Measurements from ENCODE around the gene GFRA1.

Gene GFRA1, protein sequence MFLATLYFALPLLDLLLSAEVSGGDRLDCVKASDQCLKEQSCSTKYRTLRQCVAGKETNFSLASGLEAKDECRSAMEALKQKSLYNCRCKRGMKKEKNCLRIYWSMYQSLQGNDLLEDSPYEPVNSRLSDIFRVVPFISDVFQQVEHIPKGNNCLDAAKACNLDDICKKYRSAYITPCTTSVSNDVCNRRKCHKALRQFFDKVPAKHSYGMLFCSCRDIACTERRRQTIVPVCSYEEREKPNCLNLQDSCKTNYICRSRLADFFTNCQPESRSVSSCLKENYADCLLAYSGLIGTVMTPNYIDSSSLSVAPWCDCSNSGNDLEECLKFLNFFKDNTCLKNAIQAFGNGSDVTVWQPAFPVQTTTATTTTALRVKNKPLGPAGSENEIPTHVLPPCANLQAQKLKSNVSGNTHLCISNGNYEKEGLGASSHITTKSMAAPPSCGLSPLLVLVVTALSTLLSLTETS

DNA sequence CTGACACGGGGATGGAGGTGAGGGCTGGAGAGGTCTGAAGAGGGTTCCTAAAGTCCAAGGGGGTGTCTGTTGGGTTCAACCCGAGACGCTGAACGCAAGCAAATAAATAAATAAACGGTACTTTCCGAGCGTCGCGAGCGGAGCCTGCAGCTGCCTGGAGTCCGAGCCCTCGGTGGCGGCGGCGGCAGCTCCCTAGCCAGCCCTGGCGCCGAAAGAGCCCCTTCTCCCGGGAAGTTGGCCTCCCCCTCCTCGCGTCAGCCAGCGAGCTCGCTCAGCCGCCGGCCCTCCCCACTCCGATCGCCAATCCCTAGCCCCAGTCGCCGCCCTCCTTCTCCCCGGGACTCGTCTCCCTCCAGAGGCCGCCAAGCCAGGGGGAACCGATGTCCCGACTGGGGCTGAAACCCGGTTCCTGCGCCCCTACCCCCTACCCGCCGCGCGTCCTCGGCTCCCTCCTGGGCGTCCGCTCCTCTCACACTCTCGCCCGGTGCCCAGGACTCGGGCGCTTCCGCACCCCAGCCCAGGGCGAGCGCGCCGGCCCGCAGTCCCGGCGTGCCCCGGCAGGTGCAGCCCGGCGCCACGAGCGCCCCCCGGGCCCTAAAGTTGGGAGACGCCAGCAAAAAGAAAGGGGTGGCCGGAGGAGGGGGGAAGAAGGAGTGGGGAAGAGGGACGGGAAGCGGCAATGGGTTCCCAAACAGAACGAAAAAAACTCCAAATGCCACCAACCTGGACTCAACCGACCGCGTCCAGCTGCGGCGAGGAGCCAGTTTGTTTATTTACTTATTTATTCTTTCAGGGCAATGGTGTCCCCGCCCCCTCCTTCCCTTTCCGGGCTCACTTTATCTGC is at the start of gene GFRA1:
Gene GFRA1 (minus strand): TSS at position 767 of the 844 bp plus-strand sequence. CDS start 1,177 bp downstream, outside the sequence.
- no peak for DNase-seq (ENCODE audit: low spot score)

DNA sequence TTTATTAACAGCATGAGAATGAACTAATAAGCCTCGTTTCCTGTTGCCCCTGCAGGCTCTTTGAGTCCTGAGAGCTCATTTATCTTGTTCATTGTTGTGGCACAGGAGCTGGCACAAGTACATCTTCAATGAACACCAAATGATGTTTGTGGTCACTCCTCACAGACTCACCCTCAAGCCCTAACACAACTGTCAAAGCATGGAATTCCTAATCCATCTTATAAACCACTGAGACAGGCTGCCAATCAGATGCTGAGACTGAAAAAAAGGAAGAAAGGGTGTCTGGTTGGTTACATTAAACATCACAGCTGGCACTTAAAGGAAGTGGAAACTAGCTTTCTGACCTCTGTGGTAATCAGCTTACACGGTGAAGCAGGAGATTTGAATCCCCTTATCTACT is 43.5 kb upstream of the GFRA1 start:
- no peak for DNase-seq (ENCODE audit: low spot score)

DNA sequence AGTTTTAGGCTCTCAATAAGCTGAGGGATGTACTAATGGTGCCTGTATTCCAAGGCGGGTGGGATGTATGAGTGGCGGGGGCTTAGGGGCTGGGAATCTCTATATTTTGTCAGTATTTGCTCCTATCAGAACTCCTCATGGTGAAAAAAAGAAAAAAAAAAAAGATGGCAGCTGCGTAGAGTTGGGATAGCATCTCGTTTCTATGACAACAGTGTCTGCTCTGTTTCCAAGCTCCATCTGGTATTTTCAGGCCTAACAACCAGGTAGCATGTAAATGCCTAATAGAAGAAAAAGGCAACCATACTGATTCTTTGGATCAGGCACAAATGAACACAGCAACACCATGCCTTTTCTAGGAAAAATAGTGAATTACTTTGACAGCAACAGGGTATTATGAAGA is 39.5 kb upstream of the GFRA1 start:
- no peak for DNase-seq (ENCODE audit: low spot score)

DNA sequence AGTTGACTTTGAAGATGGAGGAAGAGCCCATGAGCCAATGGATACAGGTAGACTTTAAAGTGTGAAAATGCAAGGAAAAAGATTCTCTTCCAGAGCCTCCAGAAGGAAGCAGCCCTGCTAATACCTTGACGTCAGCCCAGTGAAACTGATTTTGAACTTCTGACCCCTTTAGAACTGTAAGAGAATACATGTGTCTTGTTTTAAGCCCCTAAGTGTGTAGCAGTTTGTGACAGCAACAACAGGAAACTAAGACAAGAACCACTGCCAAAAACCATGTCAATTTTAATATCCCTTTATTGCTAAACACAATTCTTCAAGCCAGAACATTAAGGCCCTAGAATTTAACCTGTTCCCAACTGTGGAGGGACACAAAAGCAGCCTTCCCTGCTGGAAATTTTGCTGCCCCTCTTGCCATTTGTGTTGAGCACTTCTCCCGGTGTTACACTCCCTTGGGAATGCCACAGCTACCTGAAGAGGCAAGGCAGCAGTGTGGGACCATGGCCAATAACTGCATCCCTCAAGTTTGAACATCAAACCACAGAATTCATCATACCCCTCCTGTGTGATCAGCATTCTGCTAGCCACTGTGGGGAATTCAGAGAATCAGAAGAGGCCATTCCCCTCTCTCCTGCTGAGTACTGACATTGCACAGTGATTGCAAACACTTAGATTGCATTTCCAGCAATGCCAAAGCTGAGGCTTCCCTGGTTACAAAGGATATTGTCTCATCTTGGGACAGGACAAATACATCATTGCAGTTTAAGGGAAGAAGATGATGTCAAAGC is 38.9 kb upstream of the GFRA1 start:
- DNase-seq (ENCODE audit: low spot score) = no peak

DNA sequence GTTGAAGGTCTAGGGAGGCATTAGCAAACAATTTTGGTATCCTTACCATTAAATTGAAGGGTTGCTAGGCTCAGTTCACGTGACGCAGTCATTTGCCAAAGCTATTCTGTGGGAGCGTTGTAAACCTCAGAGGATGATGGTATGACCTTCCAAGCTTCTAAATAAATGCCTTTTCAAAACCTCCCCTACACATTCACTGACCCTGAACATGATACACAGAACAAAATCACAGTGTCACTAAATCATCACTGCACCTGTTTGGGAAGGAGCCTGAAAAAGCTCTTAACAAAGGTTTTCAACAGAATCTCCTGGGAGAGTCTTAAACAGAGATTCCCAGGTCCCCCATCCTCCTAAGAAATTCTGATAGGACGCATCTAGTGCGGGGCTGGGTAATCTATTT is 38.0 kb upstream of the GFRA1 start:
- DNase-seq (ENCODE audit: low spot score) = no peak

DNA sequence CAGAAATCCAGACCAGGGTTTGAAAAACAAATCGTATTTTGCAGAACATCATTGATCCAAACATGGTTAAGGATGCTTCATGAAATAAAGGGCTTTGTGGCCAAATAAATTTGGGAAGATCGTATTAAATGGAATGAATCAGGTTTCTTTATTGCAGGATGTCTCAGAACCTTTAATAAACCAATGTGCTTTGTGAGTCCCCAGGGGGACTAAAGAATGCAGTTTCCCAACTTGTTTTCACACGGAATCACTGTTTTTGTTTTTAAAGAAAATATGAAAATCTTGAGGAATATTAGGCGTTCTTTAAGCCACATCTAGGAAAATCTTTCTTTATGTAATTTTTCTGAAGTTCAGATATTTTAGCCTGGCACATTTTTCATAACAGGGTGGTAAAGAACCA is 34.4 kb upstream of the GFRA1 start:
- no peak for DNase-seq (ENCODE audit: low spot score)

DNA sequence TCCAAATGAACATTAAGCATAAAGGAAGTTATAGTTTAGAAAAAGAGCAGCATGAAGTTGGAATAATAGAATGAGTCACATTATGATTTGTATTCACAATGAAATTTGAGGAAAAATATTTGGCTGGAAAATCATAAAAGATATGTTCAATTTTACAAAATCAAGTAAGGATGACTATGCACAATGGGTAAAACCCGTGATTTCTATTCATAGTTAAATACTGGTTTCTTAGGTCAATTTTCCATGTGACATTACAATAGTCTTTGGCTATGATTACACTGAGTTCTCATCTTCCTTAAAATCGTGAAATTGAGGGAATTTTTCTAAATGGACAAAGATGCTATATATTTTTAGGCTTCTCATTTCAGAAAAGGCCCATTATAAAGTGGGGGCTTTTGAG is 33.8 kb upstream of the GFRA1 start:
- no peak for DNase-seq (ENCODE audit: low spot score)

DNA sequence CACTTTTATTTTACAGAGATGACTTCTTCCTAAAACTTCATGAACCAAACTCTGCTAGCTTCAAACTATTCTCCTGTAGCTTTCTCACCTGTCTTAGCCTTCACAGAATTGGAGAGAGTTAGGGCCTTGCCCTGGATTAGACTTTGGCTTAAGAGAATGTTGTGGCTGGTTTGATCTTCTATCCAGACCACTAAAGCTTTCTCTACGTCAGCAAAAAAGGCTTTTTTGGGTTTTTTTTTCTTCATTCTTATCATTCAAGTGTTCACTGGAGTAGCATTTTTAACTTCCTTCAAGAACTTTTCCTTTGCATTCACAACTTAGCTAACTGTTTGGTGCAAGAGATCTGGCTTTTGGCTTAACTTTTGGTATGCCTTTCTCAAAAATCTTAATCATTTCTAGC is 31.9 kb upstream of the GFRA1 start:
- DNase-seq (ENCODE audit: low spot score) = no peak

DNA sequence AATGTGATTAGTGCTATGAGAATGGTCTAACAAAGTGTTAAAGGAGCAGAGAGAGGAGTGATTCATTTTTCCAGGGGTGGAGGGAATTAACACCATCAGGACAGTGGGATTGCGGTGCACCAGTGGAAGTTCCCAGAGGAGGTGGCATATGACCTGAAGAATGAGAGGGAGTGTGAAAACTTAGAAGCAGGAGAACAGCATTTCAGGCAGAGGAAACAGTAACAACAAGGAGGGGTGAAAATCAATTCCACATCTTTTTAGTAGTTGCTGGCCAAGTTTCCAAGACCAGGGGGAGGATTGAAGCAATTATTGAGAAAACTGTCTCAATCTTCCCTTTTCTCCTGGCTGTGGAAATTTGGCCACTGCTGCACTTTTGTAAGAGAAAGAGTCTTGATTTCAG is 27.5 kb upstream of the GFRA1 start:
- no peak for DNase-seq (ENCODE audit: low spot score)

DNA sequence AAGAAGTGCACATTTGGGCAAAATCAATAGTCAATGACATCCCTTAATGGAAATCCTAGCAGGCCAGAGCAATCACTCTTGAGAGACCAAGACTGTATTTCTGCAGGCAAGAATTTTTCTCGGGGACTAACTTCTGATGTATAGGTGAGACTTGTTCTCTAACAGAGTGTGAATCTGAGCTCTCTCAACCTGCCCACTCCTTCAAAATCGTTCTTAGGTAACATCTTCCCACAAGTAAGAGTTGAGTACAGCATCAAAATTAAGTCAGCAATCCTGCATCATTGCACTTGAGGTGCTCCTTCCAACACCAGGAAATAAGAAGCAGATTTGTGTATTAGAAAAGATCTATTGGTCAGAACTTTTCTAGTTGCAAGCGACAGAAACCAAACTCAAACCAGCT is 25.6 kb upstream of the GFRA1 start:
- DNase-seq (ENCODE audit: low spot score) = no peak

DNA sequence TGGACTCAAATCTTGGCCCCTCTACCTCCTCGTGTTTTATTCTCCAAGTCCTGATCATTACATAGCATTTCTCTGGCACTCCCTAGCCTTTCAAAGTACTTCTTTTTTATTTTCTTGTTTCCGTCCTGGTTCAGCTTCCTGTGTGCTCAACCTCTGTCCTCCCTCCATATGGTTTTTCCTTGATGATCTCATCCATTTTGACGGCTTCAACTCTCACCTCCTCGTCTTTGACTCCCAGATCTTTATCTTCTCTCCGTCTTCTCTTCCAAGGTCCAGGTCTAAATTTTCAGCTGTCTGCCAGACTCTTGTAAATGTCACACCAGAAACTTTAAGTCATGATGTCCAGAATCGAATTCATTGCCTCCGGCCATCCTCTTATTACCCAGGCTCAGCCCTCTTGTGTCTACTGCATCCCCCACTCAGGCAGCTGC is 23.3 kb upstream of the GFRA1 start:
- no peak for DNase-seq (ENCODE audit: low spot score)

DNA sequence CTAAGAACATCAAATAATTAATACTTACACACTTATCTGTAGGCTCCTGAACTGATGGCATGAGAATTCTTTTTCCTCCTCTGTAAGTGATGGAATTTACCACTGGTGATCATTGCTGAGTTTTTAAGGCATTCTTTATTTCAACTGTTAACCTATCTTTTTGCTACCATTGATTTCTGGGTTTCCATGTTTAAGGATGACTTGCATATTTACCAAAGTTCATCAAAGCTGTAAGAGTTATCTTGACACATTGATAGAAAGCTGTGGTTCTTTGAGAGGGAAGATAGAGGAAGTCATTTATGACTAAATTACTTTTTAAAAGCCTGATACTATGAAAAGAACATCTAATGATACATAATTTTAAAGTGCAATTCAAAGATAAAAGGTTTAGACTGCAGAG is 19.5 kb upstream of the GFRA1 start:
- DNase-seq (ENCODE audit: low spot score) = no peak

DNA sequence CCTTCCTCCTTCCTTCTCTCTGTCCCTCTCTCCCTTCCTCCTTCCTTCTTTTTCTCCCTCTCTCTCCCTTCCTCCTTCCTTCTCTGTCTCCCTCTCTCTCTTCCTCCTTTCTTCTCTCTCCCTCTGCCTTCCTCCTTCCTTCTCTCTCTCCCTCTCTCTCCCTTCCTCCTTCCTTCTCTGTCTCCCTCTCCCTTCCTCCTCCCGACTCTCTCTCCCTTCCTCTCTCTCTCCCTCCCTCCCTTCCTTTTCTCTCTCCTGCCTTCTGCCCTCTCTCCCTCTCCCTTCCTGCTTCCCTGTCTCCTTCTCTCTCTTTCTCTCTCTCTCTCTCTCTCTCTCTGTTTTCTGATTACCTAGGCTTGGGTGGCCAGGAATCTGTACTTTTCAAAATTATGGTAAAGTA is 16.6 kb upstream of the GFRA1 start:
- no peak for DNase-seq (ENCODE audit: low spot score)

DNA sequence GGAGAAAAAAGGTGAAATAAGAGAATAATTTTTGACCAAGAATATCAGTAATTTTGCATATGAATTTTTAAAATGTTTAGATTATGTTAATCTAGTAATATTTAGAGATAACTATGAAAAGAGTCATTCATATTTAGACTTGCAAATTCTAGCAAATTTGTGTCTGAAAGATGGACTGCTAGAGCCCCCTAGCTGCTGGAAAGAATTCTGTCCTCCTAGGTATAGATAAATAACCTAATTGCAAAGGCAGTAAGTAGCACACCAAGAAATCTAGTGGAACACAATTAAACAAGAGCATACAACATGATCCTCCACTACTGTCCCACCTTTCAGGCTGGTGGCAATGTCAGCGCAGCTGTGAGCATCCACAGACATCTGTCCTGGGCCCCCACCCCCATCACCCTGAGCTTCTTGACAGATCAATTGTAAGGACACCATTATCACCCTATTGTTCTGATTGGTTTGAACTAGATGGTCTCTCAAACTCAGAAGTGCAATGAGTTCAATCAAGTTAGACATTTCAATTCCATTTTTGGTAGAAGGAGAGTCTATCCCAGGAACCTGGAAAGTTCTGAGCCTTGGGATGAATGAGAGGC is 15.0 kb upstream of the GFRA1 start:
- DNase-seq (ENCODE audit: low spot score) = no peak

DNA sequence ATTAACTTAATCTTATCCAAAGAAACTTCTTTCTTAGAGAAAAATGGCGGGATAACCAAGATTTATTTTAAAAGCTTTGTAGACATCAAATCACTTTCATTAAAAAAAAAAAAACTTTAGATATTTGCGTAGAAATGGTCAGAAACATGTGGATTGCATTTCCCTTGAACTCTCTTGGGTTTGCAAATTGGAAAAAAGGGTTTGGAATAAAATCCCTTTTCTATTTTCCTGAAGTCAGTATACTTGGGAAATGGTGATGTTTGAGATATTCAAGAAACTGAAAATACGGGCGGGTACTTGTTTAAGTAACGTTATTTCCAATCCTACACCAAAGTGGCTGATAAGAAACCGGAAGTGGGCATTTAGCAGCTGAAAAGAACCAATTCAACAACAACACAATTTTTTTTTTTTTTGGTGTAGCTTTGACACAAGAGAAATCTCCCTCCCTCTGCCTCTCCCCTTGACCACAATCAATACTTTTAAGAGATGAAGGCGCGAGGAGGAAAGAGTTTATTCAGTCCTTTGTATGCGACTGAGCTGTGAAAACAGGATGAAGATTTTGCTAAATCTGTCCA is 13.7 kb upstream of the GFRA1 start:
- DNase-seq (ENCODE audit: low spot score) = no peak

DNA sequence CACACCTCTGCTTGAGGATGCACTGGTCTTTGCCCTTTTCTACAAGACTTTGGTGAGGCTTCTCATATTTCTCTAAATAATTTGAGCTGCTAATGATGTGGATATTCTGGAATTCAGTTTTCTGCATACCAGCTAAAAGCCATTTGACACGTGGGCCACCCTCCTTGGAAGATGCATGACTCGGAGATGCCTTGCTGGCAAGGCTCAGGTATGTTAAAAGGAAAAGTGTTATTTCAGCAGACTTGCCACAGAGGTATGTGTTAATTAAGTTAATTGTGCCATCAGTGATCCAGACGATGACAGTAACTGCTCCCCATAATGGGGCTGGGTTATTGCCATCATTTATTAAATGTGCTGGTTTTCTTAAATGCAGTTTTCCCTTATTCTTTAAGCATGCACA is 8.8 kb upstream of the GFRA1 start:
- DNase-seq (ENCODE audit: low spot score) = no peak

DNA sequence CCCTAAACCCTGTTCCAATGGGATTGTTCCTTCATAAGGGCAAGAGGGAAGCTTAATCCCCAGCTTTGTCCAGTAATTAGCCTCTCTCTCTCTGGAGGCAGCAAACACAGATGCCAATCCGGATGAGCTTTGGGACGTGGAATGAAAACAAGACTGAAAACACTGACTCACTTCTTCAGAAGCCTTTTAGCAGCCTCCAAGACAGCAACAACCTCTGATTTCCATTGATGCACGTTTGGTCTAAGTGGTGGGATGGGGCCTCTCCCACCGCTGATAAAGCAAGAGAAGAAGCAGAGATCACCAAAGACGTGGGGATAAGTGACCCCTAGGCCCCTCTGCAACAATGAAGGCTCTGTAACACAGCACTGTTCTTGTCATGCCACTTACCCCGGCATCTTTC is 5.8 kb upstream of the GFRA1 start:
- DNase-seq (ENCODE audit: low spot score) = no peak

DNA sequence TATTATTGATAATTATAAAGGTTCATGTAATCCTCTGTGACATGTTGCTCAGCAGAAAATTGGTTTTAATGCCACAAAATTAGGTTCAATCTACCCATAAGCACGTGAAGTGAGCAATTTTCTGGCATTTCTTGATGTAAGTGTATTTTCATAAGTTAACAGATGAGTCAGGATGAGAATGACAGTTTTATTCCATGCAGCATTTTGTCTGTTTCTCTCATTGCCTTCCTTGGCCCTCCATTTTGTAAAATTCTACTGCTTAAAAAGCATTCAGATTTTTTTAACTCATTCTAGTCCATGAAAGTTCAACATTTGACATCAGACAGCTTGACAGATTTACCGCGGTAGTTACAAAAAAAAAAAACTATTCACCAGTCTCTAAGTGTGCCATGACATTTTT is 4.0 kb upstream of the GFRA1 start:
- no peak for DNase-seq (ENCODE audit: low spot score)

DNA sequence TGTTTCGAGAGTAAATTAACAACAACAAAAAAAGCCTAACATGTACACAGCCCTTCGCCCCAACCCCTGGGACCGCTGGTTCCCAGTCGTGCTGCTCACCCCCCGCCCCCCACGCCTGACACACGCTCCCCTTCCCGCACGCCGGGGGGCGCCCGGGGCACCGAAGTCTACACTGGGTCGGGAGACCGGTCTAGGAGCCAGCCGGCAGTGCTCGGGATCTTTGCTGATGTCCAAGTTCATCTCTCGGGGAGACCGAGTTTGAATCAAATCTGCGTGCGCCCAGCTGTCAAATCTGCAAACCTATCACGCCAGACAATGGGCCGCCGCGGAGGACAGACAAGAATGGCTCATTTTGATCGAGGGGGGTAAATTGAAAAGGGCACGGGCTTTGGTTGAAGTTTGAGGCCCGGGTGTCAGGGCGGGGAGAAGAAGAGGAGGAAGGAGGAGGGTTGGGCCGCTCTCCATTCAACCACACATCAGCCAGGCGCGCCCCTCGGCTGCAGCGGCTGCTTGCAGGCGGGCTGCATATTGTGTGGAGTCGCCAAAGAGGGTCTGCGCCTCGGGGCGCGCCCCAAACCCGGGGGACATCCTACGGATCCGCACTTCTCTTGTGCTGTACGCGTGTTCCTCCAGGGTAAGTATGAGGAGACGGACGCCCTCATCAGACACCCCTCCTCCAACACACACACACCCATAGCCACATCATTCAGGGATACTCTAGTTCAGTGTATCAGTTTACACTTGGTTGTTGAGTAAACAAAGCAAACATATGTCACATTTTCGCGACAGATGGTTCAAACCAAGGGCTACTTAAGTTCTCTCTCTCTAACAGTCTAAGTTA is 1.3 kb upstream of the GFRA1 start:
- no peak for DNase-seq (ENCODE audit: low spot score)

DNA sequence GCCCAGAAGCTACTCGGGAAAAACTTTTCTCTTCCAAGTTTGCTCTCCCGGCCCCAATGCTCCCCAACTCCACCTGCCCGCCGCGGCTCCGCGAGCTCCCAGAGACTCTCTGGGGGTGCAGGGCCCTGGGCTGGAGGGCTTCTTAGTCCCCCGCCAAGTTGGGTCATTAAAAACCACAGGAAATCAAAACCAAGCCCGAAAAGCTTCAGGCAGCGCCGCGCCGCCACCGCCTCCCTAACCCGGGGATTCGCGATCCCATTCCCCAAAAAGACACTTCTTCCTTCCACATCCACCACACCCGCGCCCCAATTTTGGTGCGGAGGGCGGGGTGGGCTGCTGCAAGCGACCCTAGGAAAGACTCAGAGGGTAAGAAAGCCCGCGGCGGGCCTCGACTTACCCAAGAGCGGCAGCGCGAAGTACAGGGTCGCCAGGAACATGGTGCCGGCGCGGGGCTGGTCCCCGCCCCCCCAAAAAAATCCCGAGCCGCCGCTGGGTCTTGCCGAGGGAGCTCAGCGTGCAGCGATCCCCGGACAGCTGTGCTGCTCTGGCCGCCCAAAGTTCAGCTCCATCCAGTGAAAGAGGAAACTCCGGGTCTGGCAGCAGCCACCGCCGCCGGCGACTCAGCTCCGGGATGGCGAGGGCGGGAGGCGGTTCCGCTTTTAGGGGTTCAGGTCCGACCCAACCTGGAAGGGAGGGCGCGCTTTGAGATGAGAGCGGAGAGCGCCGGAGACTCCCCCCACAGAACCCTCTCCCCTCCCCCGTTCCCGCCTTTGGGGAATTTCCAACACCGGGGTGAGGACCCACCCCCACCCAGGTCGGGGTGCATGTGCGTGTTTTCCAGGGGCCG is 1.2 kb downstream of the GFRA1 start:
- no peak for DNase-seq (ENCODE audit: low spot score)
